Measurements from ENCODE around the gene NXF2B. TPM values are rescaled to one million over a fixed set of nuclear protein-coding genes. Genes with fewer than 3 reads are reported as not detected.
A peak's percentile ranks its signal among the peaks of the same experiment; 100 is the strongest.

NXF2B gene
- total RNA-seq, 1 donor from 2014 or later, result 1.0 TPM

- peak; percentile 23 for DNase-seq
- Histone ChIP-seq H3K27ac (no peak overlapping the region), H3K4me1 (no peaks in the 10 kb centered on the region), H3K36me3 (no peaks in the 10 kb centered on the region), H3K9me3 (no peaks in the 10 kb centered on the region), H3K27me3 (ENCODE audit: low read depth) (no peaks in the 10 kb centered on the region), H3K4me3 (no peak overlapping the region)
- no peak for TF ChIP-seq CTCF (IDR thresholded peaks at IDR 0.05)
- intact Hi-C loops (cut with DNase I), result no loop called here
- ATAC-seq, result peak in 1 of 2 donors; percentile 24
These were observed 100.2 kb downstream of the NXF2B start for GRCh38 chrX:102339312-102340298.

- Histone ChIP-seq H3K27me3 (ENCODE audit: low read depth) (no peaks in the 10 kb centered on the region), H3K4me1 (no peaks in the 10 kb centered on the region), H3K27ac (no peak overlapping the region), H3K4me3 (no peak overlapping the region), H3K36me3 (no peaks in the 10 kb centered on the region), H3K9me3 (no peaks in the 10 kb centered on the region)
- intact Hi-C loops (cut with DNase I), result no loop called here
- DNase-seq, result no peak
- TF ChIP-seq CTCF (IDR thresholded peaks at IDR 0.05), result no peak
- no peak for ATAC-seq
These were observed 101.6 kb downstream of the NXF2B start for GRCh38 chrX:102338162-102338561.

Other genes starting within 250 kb of the NXF2B start
- gene TCP11X1, start 224.7 kb downstream of the NXF2B start, total RNA-seq, result not detected
- 0.35 TPM for gene NXF2, start 192.8 kb downstream of the NXF2B start, total RNA-seq
- gene TCP11X2, start 31.8 kb upstream of the NXF2B start, total RNA-seq, result 0.27 TPM
- 1.8 TPM for gene TMSB15A, start 76.7 kb upstream of the NXF2B start, total RNA-seq
- gene ARMCX5, start 159.5 kb upstream of the NXF2B start, total RNA-seq, result 11.3 TPM
- 5.0 TPM for gene GPRASP1, start 211.5 kb upstream of the NXF2B start, total RNA-seq